HG02798 (cell line): Measurements from ENCODE around the gene METTL2A.
"Not testable (repeated sequence)": the region's sequence is repeated elsewhere in the genome, so short reads cannot be mapped to it uniquely, and the experiment has no call there.

Source experiments
- ATAC-seq: cut with Tn5 transposase; IDR thresholded peaks from one replicate; pipeline ENCODE4 v1.9.1; 2021; ENCODE audit warnings: mild to moderate bottlenecking; ENCODE audit not compliant: unreplicated experiment, poor library complexity

Gene METTL2A

GRCh38 chr17:62470666-62471379, 47.1 kb downstream of the METTL2A start:
- not testable (repeated sequence) for ATAC-seq

GRCh38 chr17:62471380-62471880, 47.7 kb downstream of the METTL2A start:
- ATAC-seq = not testable (repeated sequence)

DNA sequence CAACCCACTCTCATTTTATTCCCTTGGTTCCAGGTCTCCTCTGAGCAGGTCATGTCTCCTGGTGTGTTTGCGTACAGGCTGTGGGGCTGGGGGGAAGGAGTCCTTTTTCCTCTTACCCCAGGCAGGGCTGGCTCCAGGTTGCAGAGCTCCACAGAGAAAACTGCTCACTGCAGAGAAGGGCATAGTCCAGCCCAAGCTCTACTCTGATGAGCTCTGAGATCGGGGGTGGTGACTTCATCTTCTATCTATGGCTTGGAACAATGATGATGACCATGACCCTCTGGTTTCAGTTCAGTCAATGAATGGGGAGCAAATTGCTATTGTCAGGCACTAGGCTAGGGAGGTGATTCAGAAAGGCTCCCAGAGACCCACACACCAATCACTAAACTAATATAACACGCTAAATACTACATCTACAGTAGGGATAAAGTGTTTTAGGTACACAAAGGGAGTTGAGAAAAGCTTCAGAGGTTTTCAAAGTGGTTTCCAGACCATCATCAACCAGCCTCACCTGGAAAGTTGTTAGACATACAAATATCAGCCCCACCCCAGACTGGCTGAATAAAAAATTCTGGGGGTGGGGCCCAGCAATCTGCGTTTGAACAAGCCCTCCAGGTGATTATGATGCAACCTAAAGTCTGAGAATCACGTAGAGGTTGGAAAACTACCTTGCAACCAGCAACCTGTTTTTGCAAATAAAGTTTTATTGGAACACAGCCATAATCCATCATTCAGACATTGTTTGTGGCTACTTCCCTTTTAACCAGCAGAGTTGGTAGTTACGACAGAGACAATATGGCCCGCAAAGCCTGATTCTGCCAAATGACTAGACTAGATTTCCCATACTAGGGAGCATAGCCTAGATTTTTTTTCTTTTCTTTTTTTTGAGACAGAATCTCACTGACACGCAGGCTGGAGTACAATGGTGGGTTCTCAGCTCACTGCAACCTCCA, 49.6 kb downstream of the METTL2A start:
- ATAC-seq = not testable (repeated sequence)

DNA sequence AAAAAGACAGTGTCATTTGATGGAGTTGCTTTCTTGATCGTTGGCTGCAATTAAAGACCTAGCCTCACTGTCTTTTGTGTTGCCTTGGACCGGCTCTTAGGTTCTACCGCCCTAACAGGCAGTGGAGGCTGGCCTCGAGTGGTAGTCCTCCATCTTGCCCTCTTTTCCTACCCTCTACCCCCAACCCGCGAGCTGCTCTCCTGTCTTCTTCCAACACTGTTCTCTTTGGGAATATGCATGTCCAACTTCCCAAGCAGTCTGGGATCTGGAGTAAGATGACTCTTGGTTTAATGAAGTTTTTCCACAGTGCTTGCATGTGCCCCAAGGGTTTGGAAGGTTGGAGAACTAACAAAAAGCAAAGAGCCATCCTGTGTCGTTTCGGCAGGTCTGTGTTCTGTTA, 53.4 kb downstream of the METTL2A start:
- ATAC-seq = not testable (repeated sequence)

DNA sequence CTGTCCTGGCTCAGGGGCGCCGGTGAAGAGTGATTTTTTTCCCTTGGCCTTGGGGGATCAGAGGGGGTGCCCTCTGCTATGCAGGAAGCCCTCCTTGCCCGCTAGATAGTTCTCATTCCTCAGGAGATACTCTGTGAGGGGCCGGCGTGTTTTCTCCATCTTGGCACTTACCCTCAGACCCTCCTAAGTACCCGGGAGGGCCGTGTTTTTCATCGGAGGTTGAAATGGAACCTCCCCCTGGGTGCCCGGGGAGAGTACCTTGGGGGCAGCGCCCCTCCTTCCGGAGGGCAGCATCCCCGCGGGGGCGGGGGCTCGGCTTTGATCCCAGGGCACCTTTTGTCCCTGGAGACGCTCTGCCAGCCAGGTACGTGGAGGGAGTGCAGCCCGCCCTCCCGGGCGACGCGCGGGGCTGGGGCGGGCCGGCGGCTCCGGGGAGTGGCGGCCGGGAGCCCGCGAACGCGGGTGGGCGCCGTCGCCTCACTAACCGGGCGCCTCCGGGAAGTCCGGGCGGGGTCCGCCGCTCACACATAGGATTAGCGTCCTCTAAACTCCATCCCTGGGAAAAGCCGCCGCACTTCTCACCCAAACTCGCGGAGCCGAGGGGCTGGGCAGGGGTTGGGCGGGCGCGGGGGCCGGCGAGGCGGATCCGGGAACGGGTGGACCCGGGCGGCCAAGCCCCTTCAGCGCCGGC, 54.2 kb downstream of the METTL2A start:
- peak; percentile 30 for ATAC-seq

DNA sequence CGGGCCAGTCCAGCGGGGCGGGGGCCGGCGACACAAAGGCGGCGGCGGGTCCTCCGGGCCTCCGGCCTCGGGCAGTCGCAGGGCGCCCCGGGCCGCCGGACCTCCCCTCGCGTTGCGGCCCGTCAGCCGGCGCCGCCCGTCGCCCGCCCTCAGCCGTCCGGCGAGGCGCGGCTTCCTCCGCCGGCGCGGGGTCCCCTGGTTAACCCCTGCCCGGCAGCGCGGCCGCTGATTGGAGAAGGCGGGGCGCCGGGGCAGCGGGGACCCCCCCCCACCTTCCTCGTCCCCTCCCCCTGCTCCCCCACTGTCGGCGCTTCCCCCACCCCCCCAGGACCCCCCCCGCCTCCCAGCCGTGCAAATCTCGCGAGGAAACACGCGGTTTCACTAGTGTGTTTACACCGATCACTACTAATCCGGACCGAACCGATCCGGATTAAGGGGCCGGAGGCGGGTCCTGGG, 54.8 kb downstream of the METTL2A start, which contains the start of gene TLK2:
Gene TLK2 (plus strand): TSS at position 402 of the 456 bp plus-strand sequence. CDS start 2,301 bp downstream, outside the sequence.
- ATAC-seq = peak; percentile 83

GRCh38 chr17:62478880-62479638, 55.4 kb downstream of the METTL2A start:
- ATAC-seq = peak; percentile 40

DNA sequence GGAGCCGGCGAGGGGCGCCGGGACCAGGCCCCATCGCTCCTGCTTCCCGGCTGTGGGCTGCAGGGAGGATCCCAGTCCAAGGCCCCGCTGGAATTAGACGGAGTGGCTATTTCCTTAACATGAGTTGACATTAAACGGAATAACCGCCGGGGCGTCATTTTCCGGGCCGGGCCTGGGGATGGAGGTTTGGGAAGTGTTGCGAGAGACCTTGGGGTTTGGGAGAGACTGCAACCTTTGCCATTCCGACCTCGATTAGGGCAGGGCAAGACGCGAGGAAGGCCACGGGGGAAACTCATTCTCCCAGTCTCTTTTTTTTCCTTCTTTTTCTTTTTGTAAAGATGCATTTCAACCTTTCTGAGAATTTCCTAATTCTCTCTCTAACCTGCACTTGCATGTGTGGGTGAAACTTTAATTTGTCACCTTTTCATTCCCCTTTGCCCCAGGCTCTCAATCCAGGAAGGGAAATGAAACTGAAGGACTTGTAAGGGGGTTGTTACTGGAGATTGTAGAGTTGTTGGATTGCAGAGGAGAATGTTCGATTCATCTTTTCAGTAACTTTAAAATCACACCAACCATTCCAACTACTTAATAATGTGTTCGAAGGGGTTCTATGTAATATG, 56.1 kb downstream of the METTL2A start:
- ATAC-seq = not testable (repeated sequence)

- ATAC-seq = not testable (repeated sequence)
Measured at GRCh38 chr17:62482553-62482952, 58.9 kb downstream of the METTL2A start.

- not testable (repeated sequence) for ATAC-seq
Measured at GRCh38 chr17:62490990-62491389, 67.3 kb downstream of the METTL2A start.

GRCh38 chr17:62493049-62493655, 69.5 kb downstream of the METTL2A start:
- ATAC-seq = not testable (repeated sequence)

- ATAC-seq = not testable (repeated sequence)
Measured at GRCh38 chr17:62494073-62494472, 70.4 kb downstream of the METTL2A start.

GRCh38 chr17:62496344-62496743, 72.6 kb downstream of the METTL2A start:
- ATAC-seq = not testable (repeated sequence)

DNA sequence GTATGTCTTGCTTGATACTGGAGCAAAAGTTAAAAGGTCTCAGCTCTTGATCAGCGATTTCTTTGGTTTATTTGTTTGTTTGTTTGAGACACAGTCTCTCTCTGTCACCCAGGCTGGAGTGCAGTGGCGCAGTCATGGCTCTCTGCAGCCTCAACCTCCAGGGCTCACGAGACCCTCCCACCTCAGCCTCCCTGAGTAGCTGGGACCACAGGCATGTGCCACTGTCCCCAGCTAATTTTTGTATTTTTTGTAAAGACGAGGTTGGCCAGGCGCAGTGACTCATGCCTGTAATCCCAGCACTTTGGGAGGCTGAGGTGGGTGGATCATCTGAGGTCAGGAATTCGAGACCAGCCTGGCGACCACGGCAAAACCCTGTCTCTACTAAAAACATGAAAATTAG, 75.1 kb downstream of the METTL2A start:
- ATAC-seq = not testable (repeated sequence)
